IMR-90 (cell line): ENCODE results near the gene TM4SF5. TPM values are rescaled to one million over a fixed set of nuclear protein-coding genes. Genes with fewer than 3 reads are reported as not detected.

Source experiments
- ATAC-seq: fragments of 200-7000 bp; cut with Tn5 transposase; 2 replicates; pipeline ENCODE4 v1.9.1; 2020; ENCODE audit warnings: low read depth, mild to moderate bottlenecking, moderate library complexity
- BruUV-seq: library from RNA; stranded (reverse); fragments of 400-500 nt; replicated peaks from 2 replicates; lab custom pipeline; 2021; lab: Mats Ljungman, UMichigan
- CTCF ChIA-PET: fragments of 300-600 bp; formaldehyde crosslinking; extraction: SDS; loops from one replicate; lab custom pipeline; 2021; ENCODE audit warnings: antibody characterized with exemption; lab: Yijun Ruan, JAX
- POLR2A ChIA-PET: fragments of 300-600 bp; sonication (Branson Sonifier 250); formaldehyde crosslinking; loops from one replicate; lab custom pipeline; 2022; ENCODE audit warnings: antibody characterized with exemption; ENCODE audit not compliant: unreplicated experiment; lab: Charles Lee
- DNase-seq: peaks from one replicate; pipeline ENCODE4 v3.0.0; 2013
- H2AFZ ChIP-seq: replicated peaks from 2 replicates; pipeline ENCODE3; 2013; ENCODE audit warnings: low read length, mild to moderate bottlenecking; ENCODE audit not compliant: poor library complexity
- H2AK5ac ChIP-seq: 2 replicates; pipeline ENCODE4 v1.6.1; 2013; ENCODE audit warnings: low read depth, low read length, inconsistent platforms
- H2AK9ac ChIP-seq: replicated peaks from 2 replicates; pipeline ENCODE3; 2013; ENCODE audit warnings: mild to moderate bottlenecking, low read depth, low read length, moderate library complexity; ENCODE audit not compliant: poor library complexity
- H2BK120ac ChIP-seq: 2 replicates; pipeline ENCODE4 v1.6.1; 2013; ENCODE audit warnings: low read depth, low read length, inconsistent platforms
- H2BK15ac ChIP-seq: 3 replicates; pipeline ENCODE4 v1.6.1; 2013; ENCODE audit warnings: low read depth, low read length, inconsistent platforms
- H2BK20ac ChIP-seq: 2 replicates; pipeline ENCODE4 v1.6.1; 2013; ENCODE audit warnings: low read depth, mild to moderate bottlenecking, inconsistent platforms, low read length, moderate library complexity
- H2BK5ac ChIP-seq: 2 replicates; pipeline ENCODE4 v1.6.1; 2013; ENCODE audit warnings: mild to moderate bottlenecking, low read depth, low read length, inconsistent platforms; ENCODE audit not compliant: poor library complexity, severe bottlenecking
- H3K14ac ChIP-seq: replicated peaks from 2 replicates; pipeline ENCODE4 v1.6.1; 2013; ENCODE audit warnings: low read depth, low read length, inconsistent platforms
- H3K18ac ChIP-seq: 2 replicates; pipeline ENCODE4 v1.6.1; 2013; ENCODE audit warnings: low read depth, low read length, control low read depth
- H3K23ac ChIP-seq: 2 replicates; pipeline ENCODE4 v1.6.1; 2013; ENCODE audit warnings: low read depth, low read length, inconsistent platforms
- H3K27ac ChIP-seq: 2 replicates; pipeline ENCODE4 v1.5.1; 2013; ENCODE audit warnings: mild to moderate bottlenecking, control low read depth, low read length; ENCODE audit not compliant: insufficient read depth
- H3K27me3 ChIP-seq: 2 replicates; pipeline ENCODE4 v1.6.1; 2013; ENCODE audit warnings: low read length; ENCODE audit not compliant: control insufficient read depth, insufficient read depth
- H3K36me3 ChIP-seq: 2 replicates; pipeline ENCODE4 v1.6.1; 2013; ENCODE audit warnings: low read length, mixed read lengths; ENCODE audit not compliant: control insufficient read depth, insufficient read depth
- H3K4ac ChIP-seq: 2 replicates; pipeline ENCODE4 v1.6.1; 2013; ENCODE audit warnings: low read depth, low read length, inconsistent platforms
- H3K4me1 ChIP-seq: 2 replicates; pipeline ENCODE4 v1.6.1; 2013; ENCODE audit warnings: low read length, mixed read lengths; ENCODE audit not compliant: control insufficient read depth, insufficient read depth
- H3K4me2 ChIP-seq: 2 replicates; pipeline ENCODE4 v1.6.1; 2013; ENCODE audit warnings: low read depth, mild to moderate bottlenecking, control low read depth, low read length, moderate library complexity
- H3K4me3 ChIP-seq: 2 replicates; pipeline ENCODE4 v1.5.1; 2013; ENCODE audit warnings: low read depth, mild to moderate bottlenecking, control low read depth, low read length, moderate library complexity; ENCODE audit not compliant: insufficient read depth
- H3K56ac ChIP-seq: 2 replicates; pipeline ENCODE4 v1.6.1; 2013; ENCODE audit warnings: low read length, inconsistent platforms; ENCODE audit not compliant: insufficient read depth; ENCODE audit errors: extremely low read depth
- H3K79me1 ChIP-seq, 2 experiments: 2 replicates each; pipeline ENCODE4 v1.6.1; 2013; ENCODE audit warnings: low read length in 2 of 2, inconsistent platforms in 1 of 2, low read depth in 1 of 2
- H3K9ac ChIP-seq: 2 replicates; pipeline ENCODE4 v1.6.1; 2013; ENCODE audit warnings: low read depth, low read length, control low read depth
- H3K9me1 ChIP-seq: 2 replicates; pipeline ENCODE4 v1.6.1; 2013; ENCODE audit warnings: low read length, inconsistent platforms; ENCODE audit not compliant: insufficient read depth
- H3K9me3 ChIP-seq: 2 replicates; pipeline ENCODE4 v1.6.1; 2013; ENCODE audit warnings: low read length; ENCODE audit not compliant: control insufficient read depth, insufficient read depth
- H4K20me1 ChIP-seq: 2 replicates; pipeline ENCODE4 v1.6.1; 2013; ENCODE audit warnings: low read length, inconsistent platforms; ENCODE audit not compliant: insufficient read depth
- H4K5ac ChIP-seq: 2 replicates; pipeline ENCODE4 v1.6.1; 2013; ENCODE audit warnings: mild to moderate bottlenecking, low read depth, low read length, control low read depth
- H4K8ac ChIP-seq, 2 experiments: 2 replicates each; pipeline ENCODE4 v1.6.1; 2013; ENCODE audit warnings: low read depth in 2 of 2, low read length in 2 of 2, control low read depth in 1 of 2, inconsistent platforms in 1 of 2
- H4K91ac ChIP-seq: 2 replicates; pipeline ENCODE4 v1.6.1; 2013; ENCODE audit warnings: low read depth, low read length, inconsistent platforms; ENCODE audit not compliant: insufficient read depth
- CEBPB ChIP-seq: IDR thresholded peaks from 2 replicates; pipeline ENCODE4 v1.6.1; 2012; ENCODE audit warnings: low read depth, low read length, improper control_type of control experiment
- CHD1 ChIP-seq: IDR thresholded peaks from 2 replicates; pipeline ENCODE4 v1.6.1; 2012; ENCODE audit warnings: low read depth, low read length, improper control_type of control experiment
- MAFK ChIP-seq: IDR thresholded peaks from 2 replicates; pipeline ENCODE4 v1.6.1; 2012; ENCODE audit warnings: low read depth, low read length, improper control_type of control experiment
- MAZ ChIP-seq: IDR thresholded peaks from 2 replicates; pipeline ENCODE4 v1.6.1; 2012; ENCODE audit warnings: low read depth, mild to moderate bottlenecking, low read length, improper control_type of control experiment, moderate library complexity, borderline replicate concordance
- RAD21 ChIP-seq: IDR thresholded peaks from 2 replicates; pipeline ENCODE4 v1.6.1; 2012; ENCODE audit warnings: low read length, improper control_type of control experiment
- RCOR1 ChIP-seq: IDR thresholded peaks from 2 replicates; pipeline ENCODE4 v1.6.1; 2012; ENCODE audit warnings: mild to moderate bottlenecking, low read length, improper control_type of control experiment; ENCODE audit not compliant: insufficient replicate concordance
- RFX5 ChIP-seq: IDR thresholded peaks from 2 replicates; pipeline ENCODE4 v1.8.0; 2012; ENCODE audit warnings: low read depth, mild to moderate bottlenecking, low read length, moderate library complexity
- SMC3 ChIP-seq: fragments of 150-350 bp; IDR thresholded peaks from 2 replicates; pipeline ENCODE4 v1.6.1; 2016; ENCODE audit warnings: low read depth, mild to moderate bottlenecking, antibody characterized with exemption, low read length, moderate library complexity
- WGBS, 2 experiments: methylation state at CpG; one replicate each; pipeline versions ENCODE4 v1.1.5 to v1.1.7; 2013; ENCODE audit warnings: missing lambda C conversion rate in 2 of 2; ENCODE audit not compliant: insufficient read length in 1 of 2; ENCODE audit errors: extremely low coverage in 2 of 2; 5-methylcytosine and 5-hydroxymethylcytosine counted together
- dilution Hi-C: fragments of 300-500 bp; cut with HindIII; formaldehyde crosslinking; loops from one replicate; pipeline ENCODE4 v1.14.3; 2018; ENCODE audit warnings: low sequenced_read_pairs; ENCODE audit not compliant: unreplicated experiment
- in situ Hi-C: fragments of 300-500 bp; cut with MboI; formaldehyde crosslinking; loops from 3 replicates; pipeline ENCODE4 v1.14.3; 2019; ENCODE audit warnings: low sequenced_read_pairs, inconsistent platforms, mixed read lengths
- intact Hi-C: fragments of 100-400 bp; cut with micrococcal nuclease; formaldehyde crosslinking; loops from 2 replicates; pipeline ENCODE4 v1.10.0; 2022
- polyA plus RNA-seq, 3 experiments: library from polyadenylated mRNA; depleted of rRNA; stranded (reverse); fragments of >200 nt; gene quantifications; 2 replicates each; pipeline ENCODE4 v1.2.3, GENCODE V29; 2012; ENCODE audit warnings: low replicate concordance in 1 of 3
- total RNA-seq: library from RNA; depleted of rRNA; stranded (reverse); fragments of >200 nt; gene quantifications from 2 replicates; pipeline ENCODE4 v1.2.3, GENCODE V29; 2012

The TM4SF5 gene
- total and polyA plus RNA-seq, 2 of the 4 experiments (the other 2 are of a cell fraction), result not detected

GRCh38 chr17:4724650-4725049, 47.0 kb upstream of the TM4SF5 start:
- no peak for TF ChIP-seq MAFK
- TF ChIP-seq RCOR1, result no peak
- TF ChIP-seq RFX5, result no peak
- no peak for TF ChIP-seq RAD21
- no peak for TF ChIP-seq CEBPB
- no peak for TF ChIP-seq MAZ
- no peak for TF ChIP-seq CHD1
- no peak for TF ChIP-seq SMC3
- in situ Hi-C loops, result no loop called here
- no peak overlapping the region for H3K56ac ChIP-seq
- peaks cover 5% of the 10 kb centered on the region for H3K9me1 ChIP-seq
- H4K91ac ChIP-seq, result no peak overlapping the region
- H2BK5ac ChIP-seq, result no peak overlapping the region
- no peak overlapping the region for H3K23ac ChIP-seq
- no peak overlapping the region for H4K8ac ChIP-seq
- H2AFZ ChIP-seq, result no peak overlapping the region
- no peak overlapping the region for H3K4me2 ChIP-seq
- dilution Hi-C loops, result no loop called here
- H3K79me1 ChIP-seq, result no peaks in the 10 kb centered on the region
- intact Hi-C loops, result no loop called here
- H3K36me3 ChIP-seq, result no peaks in the 10 kb centered on the region
- H3K4me1 ChIP-seq, result peaks cover 5% of the 10 kb centered on the region
- ChIA-PET POLR2A (no interaction called here), CTCF (no interaction called here)
- H3K14ac ChIP-seq, result no peak overlapping the region
- H3K4ac ChIP-seq, result no peak overlapping the region
- no peak overlapping the region for H2BK20ac ChIP-seq
- no TSS peak for BruUV-seq
- no peak overlapping the region; the same call in 1 of the 2 replicates for H2AK5ac ChIP-seq
- H2BK120ac ChIP-seq, result no peak overlapping the region
- no peak overlapping the region for H3K4me3 ChIP-seq
- H2BK15ac ChIP-seq, result no peak overlapping the region
- H3K27ac ChIP-seq, result no peak overlapping the region
- no peak overlapping the region for H2AK9ac ChIP-seq
- ATAC-seq (no peak), DNase-seq (no peak)
- H3K9me3 ChIP-seq, result no peaks in the 10 kb centered on the region
- no peak overlapping the region for H3K9ac ChIP-seq
- H4K20me1 ChIP-seq, result 0 out of 2 replicates have a peak, but pooled peaks cover 3% of the 10 kb centered on the region
- no peak overlapping the region for H4K5ac ChIP-seq
- 79% methylated on average over 5 of the region's 5 CpGs; no CpG with 5 or more reads in 1 of the 2 experiments for WGBS, 2 experiments
- no peak overlapping the region for H3K18ac ChIP-seq
- peaks cover 8% of the 10 kb centered on the region for H3K27me3 ChIP-seq
